Neutrophil (primary cell): ENCODE measurements around the gene CEACAM5.

Experiments used
- H3K27ac ChIP-seq: fragments of 200-600 bp; sonication (generic); 2 replicates; pipeline ENCODE4 v1.5.1; 2016; ENCODE audit warnings: mild to moderate bottlenecking, moderate library complexity
- H3K27me3 ChIP-seq: fragments of 200-600 bp; sonication (generic); 2 replicates; pipeline ENCODE4 v1.6.0; 2016; ENCODE audit warnings: mild to moderate bottlenecking
- H3K36me3 ChIP-seq: fragments of 200-600 bp; sonication (generic); 2 replicates; pipeline ENCODE4 v1.5.1; 2017
- H3K4me1 ChIP-seq, 2 experiments: fragments of 200-600 bp in 1 of 2; sonication (generic) in 1 of 2; 1 replicate in 1 of 2; 2 replicates in 1 of 2; pipeline versions ENCODE4 v1.5.1 to v1.6.1; 2013 to 2016; ENCODE audit warnings: low read depth in 1 of 2, low read length in 1 of 2, mild to moderate bottlenecking in 1 of 2, moderate library complexity in 1 of 2; ENCODE audit not compliant: control insufficient read depth in 1 of 2, insufficient read depth in 1 of 2
- H3K4me3 ChIP-seq, 2 experiments: fragments of 200-600 bp in 1 of 2; sonication (generic) in 1 of 2; 1 replicate in 1 of 2; 2 replicates in 1 of 2; pipeline ENCODE4 v1.5.1; 2013 to 2016; ENCODE audit warnings: low read depth in 1 of 2, low read length in 1 of 2, mild to moderate bottlenecking in 1 of 2, moderate library complexity in 1 of 2
- H3K9me3 ChIP-seq: fragments of 200-600 bp; sonication (generic); 2 replicates; pipeline ENCODE4 v1.5.1; 2016
- CTCF ChIP-seq: fragments of 200-600 bp; sonication (generic); IDR thresholded peaks from 2 replicates; pipeline ENCODE4 v1.5.1; 2016; ENCODE audit warnings: antibody characterized with exemption

CEACAM5 gene

GRCh38 chr19:41708481-41708880 lies at the start of gene CEACAM5:
Gene CEACAM5 (plus strand): TSS chr19:41708626. CDS start chr19:41708732, 106 bp downstream.
- TF ChIP-seq CTCF = no peak
- no peaks in the 10 kb centered on the region for H3K36me3 ChIP-seq
- peaks cover 6 to 7% of the 10 kb centered on the region in 2 experiments for H3K4me1 ChIP-seq
- H3K27ac ChIP-seq = no peak within 1 kb of the TSS
- H3K27me3 ChIP-seq = peaks cover 33% of the 10 kb centered on the region
- no peaks in the 10 kb centered on the region for H3K9me3 ChIP-seq
- no peak within 1 kb of the TSS for H3K4me3 ChIP-seq

DNA sequence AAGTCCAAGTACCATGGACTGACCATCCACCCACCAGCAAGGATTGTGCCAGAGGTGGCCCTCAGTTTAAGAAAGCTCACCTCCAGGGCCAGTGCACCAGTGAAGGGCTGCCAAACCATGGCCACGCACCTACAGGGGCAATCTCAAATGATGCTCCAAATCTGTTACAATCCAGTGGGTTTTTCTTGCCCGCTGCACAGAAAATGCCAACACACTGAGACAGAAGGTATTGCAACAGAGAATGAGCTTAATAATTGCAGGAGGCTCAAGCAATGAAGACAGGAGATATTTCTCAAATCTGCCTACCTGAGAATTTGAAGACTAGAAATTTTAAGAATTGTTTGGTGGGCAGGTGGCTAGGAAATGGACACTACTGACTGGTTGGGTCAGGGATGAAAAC lies 42.4 kb upstream of the CEACAM5 start:
- TF ChIP-seq CTCF = no peak
- Histone ChIP-seq H3K9me3 (peaks cover 8% of the 10 kb centered on the region), H3K27ac (no peak overlapping the region), H3K36me3 (no peaks in the 10 kb centered on the region), H3K27me3 (peaks cover 83% of the 10 kb centered on the region), H3K4me3 (no peak overlapping the region), H3K4me1 (no peaks in the 10 kb centered on the region)

DNA sequence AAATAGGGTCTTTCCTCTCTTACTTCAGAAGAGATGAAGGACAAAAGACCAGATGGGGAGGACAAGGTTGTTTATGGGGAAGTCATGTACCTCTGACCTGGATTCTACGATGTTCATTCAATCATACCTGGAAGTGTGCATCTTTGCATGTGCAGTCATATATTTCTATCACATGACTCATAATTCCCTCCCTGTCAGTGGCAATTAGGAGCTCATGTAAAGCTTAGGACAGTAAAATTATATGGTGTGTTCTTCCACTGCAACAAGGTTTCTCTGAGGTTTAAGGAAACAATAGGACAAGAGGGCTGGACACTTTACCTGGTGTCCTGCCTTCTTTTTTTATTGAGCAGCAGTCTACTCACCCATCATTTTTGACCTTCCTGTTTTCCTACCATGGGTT lies 40.1 kb upstream of the CEACAM5 start:
- Histone ChIP-seq H3K4me1 (no peaks in the 10 kb centered on the region), H3K27me3 (peaks cover 82% of the 10 kb centered on the region), H3K9me3 (peaks cover 8% of the 10 kb centered on the region), H3K4me3 (no peak overlapping the region), H3K27ac (no peak overlapping the region), H3K36me3 (no peaks in the 10 kb centered on the region)
- no peak for TF ChIP-seq CTCF

GRCh38 chr19:41670755-41671154 lies 37.7 kb upstream of the CEACAM5 start:
- peaks cover 92% of the 10 kb centered on the region for H3K27me3 ChIP-seq
- H3K27ac ChIP-seq = no peak overlapping the region
- H3K4me3 ChIP-seq = no peak overlapping the region
- H3K4me1 ChIP-seq = no peaks in the 10 kb centered on the region
- no peaks in the 10 kb centered on the region for H3K36me3 ChIP-seq
- peaks cover 7% of the 10 kb centered on the region for H3K9me3 ChIP-seq
- TF ChIP-seq CTCF = no peak

- TF ChIP-seq CTCF = no peak
- Histone ChIP-seq H3K4me1 (no peaks in the 10 kb centered on the region), H3K27me3 (peaks cover 93% of the 10 kb centered on the region), H3K36me3 (no peaks in the 10 kb centered on the region), H3K4me3 (no peak overlapping the region), H3K27ac (no peak overlapping the region), H3K9me3 (no peaks in the 10 kb centered on the region)
These were observed 36.9 kb upstream of the CEACAM5 start for GRCh38 chr19:41671486-41671885.

DNA sequence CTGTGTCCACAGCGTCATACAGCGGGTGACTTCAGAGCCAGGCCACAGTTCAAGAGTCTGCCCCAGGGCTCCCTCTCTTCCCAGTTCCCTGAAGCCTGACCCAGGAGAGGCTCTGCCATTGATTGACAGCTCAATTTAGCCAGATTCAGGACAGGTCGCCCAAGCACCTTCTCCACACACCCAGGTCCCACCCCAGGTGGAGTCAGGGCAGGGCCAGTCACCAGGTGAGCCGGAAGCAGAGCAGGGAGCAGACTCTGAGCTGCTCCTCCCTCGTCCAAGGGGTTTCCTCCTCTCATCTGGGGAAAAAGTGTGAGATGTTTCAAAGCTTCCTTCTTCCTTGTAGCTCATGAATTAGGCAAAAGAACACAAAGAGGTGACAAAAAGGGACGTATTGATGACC lies 26.0 kb upstream of the CEACAM5 start:
- Histone ChIP-seq H3K4me3 (no peak overlapping the region), H3K27me3 (peaks cover 99% of the 10 kb centered on the region)
- TF ChIP-seq CTCF = no peak

More for the DNA sequence above, 26.0 kb upstream of the CEACAM5 start:
- Histone ChIP-seq H3K27ac (no peak overlapping the region), H3K4me1 (no peaks in the 10 kb centered on the region), H3K9me3 (no peaks in the 10 kb centered on the region), H3K36me3 (no peaks in the 10 kb centered on the region)
